IPS DF 4.7 (cell line): ENCODE data around the gene EYS.

Experiments used
- DNase-seq: peaks from one replicate; pipeline ENCODE4 v3.0.0-alpha.2; 2013; ENCODE audit warnings: low spot score; ENCODE audit errors: extremely low read depth

Gene EYS

DNA sequence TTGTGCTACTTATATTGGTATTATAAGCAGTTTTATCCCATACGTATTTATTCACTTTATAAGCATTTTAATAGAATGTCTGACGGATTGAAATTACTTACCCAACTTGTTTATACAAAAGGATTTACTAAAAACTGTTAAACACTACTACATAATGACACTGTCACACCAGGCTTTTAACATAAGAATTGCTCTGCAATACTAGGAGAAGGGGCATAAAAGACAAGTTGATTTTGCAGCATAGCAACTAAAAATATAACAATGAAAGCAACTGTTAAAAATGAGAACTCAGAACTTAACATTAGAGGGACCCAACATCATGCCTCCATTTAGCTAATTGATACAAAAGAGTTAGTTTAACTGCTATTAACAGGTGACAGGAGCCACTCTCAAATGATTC, 1076.1 kb downstream of the EYS start:
- no peak for DNase-seq

DNA sequence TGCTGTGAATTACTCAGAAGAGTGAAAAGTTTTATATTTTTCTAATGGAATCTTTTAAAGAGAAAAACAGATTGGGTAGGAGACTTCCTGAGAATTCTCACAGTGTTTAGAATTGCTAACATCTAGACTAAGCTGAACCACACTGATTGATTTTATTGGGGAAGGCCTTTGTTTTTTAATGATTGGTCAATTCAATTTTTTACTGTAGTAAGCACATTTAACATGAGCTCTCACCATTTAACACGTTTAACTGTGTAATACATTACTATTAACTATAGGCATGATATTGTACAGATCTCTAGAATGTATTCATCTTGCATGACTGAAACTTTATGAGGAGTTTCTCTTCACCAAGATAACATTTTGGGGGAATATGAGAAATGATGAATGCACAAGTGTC, 1084.1 kb downstream of the EYS start:
- DNase-seq, result no peak

DNA sequence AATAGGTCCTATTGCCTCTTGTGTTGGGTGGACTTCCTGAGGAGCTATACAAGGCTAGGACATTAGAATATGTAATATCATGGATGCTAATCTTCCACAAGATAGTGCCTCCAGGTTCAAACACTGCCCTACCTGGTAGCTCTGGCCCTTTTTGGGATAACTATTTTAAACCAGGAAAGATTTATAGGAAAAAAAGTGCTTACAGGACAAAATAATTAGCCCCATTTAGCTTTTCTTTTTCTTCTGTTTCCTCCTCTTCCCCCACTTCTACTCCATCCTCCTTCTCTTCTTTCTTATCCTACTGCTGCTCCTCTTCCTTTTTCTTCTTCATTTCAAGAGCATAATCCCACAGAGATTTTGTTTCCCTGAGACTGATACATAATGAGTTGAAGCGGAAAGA, 1104.0 kb downstream of the EYS start:
- DNase-seq, result no peak

DNA sequence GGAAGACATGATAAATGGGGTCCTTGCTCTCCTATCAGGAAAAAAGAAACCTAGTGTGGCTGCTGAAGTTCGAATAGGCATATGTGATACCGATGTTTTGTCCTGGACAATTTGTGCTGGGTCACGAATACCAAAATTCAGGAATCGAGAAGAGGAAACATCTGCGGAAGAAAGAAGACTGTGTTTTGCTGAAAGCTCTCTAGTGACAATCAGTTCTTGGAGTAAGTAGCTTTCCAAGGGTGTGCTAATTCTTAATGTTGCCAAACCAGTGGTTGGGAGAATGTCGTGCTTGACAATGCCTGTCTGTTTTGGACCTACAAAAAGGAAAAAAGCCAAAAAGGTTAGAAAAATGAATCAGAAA, 1115.4 kb downstream of the EYS start:
- DNase-seq, result no peak

DNA sequence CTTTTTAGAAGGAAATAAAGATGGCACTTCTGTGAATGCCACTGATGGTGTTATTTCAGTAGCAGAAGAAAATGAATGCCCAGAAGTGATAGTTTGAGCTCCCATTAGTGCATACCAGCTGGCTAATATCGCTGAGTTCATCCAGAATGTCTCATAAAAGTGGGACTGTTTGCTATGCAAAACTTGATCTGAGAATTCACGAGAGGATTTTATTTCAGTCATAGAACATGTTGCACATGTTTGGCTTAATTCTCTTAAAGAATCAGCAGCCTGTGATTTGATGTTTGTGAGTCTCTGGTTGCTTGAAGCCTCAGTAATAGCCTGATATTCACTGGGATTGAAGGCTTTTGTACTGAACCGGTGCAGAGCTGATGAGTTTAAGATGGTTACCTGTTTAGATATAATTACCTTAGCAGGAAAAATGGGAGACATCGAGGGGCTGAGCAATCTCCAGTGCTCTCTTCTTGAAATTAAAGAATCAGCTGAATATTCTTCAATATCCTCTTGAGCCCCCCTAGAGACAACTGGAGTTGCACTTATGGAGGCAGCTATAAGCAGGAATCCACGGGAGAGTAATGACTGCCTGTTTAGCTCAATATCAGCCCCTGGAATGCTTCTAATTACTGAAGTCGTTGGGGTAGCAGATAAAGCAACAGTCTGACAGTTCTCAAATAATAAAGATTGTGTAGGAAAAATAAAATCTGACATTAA, 1115.9 kb downstream of the EYS start:
- DNase-seq, result no peak

DNA sequence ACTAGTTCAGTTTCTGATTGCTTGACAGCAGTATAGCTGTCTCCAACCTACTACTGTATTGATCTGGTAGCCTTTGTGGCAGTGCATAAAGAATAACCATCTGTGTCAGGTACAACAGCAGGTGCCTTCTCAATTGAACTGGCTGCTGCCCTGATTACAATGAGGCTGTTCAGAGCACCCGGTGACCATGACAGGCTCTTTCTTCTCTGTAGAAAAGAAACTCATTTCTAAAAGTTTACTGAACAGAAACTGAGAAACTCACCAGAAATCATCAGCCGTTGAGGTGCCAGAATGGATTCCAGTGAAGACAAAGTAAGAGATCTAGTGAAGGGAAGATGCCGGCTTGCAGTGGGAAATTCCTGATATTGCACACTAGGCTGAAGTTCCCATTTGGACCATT, 1117.1 kb downstream of the EYS start:
- no peak for DNase-seq

DNA sequence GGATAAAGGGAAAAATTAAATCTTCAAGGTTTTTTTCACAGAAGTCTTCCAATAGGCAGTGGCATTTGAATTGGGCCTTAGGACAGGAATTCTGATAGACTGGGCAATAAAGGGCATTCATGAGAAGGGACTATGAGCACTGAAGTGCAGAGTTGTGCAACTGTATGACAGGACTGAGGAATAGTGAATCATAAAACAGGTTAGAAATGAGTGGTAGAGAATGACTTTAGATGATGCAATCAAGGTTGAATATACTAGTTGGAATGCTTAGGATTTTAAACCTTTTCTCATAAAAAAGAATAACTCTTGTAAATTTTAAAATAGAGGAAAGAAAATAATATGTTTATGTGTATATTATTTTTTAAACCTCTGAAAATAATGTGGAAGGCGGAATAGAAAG, 1126.7 kb downstream of the EYS start:
- DNase-seq, result no peak

DNA sequence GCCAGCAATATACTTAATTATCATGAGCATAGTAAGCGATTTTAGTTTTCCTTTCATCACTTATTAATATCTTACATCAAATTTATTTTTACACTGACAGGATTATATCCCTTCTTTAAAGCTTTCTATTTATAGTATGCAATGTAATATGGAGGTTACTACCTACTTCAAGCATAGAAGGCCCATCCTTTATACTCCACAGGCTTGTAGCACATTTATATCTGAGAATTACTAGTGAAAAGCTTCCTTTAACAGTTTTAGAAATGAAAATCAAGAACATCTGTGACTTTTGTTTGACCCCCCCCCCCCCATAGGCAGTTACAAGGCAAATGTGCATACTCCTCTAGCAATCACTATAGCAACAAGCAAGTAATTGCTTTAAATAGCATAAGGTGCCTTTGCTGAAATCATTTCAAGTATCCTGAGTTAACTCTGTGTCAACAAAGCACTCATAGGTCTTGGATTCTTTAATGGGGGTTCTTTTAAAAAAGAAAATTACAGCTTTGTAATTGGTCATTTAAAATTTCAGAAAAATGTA, 1153.7 kb downstream of the EYS start:
- DNase-seq, result no peak

DNA sequence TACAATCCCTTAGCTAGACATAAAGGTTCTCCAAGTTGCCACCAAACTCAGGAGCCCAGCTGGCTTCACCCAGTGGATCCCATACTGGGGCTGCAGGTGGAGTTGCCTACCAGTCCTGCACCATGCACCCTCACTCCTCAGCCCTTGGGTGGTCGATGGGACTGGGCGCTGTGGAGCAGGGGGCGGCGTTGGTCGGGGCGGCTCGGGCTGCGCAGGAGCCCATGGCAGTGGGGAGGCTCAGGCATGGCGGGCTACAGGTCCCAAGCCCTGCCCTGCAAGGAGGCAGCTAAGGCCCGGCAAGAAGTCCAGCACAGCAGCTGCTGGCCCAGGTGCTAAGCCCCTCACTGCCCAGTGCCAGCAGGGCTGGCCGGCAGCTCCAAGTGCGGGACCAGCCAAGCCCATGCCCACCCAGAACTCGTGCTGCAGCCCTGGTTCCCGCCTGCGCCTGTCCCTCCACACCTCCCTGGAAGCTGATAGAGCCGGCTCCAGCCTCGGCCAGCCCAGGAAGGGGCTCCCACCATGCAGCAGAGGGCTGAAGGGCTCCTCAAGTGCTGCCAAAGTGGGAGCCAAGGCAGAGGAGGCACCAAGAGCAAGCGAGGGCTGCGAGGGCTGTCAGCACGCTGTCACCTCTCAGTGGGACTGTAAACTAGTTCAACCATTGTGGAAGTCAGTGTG, 1159.3 kb downstream of the EYS start:
- no peak for DNase-seq

DNA sequence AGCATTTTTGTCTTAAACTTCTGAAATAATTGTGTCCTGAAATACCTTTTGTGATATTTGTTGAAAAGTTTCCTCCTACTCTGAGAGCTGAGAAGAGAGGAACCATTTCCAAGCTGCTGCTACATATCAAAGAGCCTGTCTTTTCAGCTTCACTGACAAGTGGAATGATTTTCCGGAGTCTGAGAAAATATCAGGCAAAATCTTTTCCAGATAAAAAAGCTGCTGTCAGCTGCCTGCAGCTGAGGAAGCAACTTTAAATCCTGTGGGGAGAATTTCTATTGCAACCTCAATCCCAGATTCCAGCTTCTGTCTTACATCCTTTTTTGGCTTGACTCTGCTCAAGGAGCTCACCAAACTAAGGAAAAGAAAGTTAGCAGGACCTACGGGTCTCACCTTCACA, 1167.1 kb downstream of the EYS start:
- DNase-seq, result no peak

DNA sequence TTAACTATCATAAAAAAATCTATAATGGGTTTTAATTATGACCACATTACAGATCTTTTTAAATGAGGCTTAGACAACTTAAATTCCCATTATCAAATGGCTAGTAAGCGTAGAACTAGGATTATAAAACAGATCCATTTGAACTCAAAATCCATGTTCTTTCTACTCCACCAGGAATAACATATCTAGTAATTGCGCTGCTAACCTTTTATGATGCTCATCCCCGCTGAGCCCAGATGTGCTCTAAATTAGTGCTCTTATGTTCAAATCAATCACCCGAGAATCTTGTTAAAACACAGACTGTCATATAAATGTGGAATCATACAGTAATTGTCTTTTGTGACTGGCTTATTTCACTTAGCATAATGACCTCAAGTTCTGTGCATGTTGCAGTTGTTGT, 1168.3 kb downstream of the EYS start:
- DNase-seq, result no peak

DNA sequence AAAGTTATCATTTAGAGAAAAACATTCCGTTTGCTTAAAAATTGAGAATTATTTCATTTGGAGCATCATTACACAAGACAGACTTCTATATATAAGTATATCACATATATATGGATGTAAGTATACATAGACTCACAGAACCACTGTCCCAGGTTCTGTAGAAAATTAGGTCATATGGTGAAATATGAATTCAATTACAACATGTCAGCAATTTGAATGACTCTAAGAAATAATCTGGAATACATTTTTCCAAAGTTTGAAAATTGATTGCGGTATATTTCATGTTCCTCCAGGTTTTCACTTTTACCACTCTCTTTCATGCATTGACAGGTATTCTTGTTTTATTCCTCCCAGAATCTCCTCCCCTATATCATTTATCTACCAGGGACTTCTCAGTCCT, 1179.1 kb downstream of the EYS start:
- DNase-seq, result no peak

DNA sequence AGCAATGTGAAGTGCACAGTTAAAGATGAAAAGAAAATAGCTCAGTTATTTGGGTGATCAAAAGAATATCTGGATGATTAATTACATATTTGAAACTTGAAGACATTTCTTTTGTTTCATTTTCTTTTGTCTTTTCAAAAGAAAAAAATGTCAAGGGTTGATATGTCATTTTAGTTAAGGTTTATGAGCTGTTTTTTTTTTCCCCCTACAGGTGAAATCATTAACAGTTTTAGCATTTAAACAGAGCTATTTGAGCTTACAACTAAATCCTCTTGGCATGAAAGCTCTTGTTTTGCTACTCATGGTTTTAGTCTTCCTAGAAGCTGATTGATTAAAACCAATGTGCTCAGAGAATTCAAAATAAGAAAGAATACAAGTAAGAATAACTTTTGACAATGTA, 1184.2 kb downstream of the EYS start:
- DNase-seq, result no peak

DNA sequence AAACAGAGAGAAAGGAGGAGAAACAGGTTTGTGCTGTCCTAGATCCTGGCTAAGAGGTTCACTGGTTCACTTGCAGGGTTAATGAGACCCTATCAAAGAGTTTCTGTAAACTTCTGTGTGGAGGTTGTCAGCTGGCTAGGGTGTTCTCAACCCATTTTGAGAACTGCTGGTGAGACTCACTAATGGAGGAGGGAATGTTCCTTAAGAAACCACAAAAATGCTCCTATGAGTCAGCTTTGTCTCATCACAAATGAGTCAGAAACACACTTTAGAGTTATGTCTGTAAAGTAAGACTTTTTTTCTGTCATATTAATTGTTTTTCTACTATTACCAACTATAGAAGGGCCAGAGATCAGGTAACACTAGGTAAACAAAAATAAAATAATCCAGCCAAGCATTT, 1187.0 kb downstream of the EYS start:
- no peak for DNase-seq

DNA sequence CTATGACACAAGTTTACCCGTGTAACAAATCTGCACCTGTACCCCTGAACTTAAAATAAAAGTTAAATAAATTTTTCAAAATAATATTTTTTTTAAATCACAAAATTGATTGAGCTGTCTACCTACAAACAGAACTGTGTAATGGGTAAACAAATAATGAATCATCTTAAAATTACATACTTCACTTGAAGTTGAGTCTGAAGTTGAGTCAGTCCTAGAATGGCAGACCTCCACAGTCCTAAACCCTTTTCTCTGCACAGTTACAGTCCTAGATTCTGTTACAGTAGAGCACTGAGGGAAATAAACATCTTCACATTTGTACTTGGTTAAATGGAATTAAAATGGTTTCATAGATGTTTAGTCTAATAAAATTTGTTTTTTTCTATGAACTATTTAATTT, 1190.6 kb downstream of the EYS start:
- no peak for DNase-seq

DNA sequence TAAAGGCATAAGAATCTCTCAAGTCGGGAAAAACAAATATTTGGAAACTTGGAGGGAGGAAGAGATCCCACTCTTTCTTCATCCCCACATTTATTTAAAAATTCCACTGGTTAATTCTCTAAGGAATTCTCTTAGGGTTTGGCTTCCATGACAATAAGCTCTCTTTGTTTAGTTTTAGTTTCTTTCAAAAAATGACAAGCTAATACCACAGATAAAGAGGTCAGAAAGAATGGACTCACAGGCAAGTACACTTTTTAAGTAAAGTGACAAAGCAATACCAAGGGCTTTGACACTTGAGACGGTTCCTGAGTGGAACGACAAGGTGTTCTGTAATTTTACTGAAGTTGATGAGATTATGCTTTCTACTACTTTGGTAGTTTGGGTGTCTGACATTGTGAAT, 1199.4 kb downstream of the EYS start:
- DNase-seq, result no peak

DNA sequence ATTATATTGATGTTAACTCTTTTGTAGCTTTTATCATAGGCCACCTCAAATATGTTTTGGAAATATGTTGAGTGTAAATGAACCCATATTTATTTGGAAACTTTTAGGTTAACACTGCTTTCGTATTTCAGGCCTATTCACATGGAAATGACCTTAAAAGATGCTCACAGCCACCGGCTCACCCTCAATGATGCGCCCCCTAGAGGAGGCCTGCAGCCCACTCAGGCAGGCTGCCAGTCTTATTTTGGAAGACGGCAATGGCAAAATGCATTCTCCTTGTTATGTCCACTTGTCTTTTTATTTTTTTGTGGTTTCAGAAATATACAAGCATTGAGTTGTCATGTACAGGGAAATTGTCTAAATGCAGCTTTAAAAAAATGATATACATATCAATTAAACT, 1201.7 kb downstream of the EYS start:
- DNase-seq, result no peak

DNA sequence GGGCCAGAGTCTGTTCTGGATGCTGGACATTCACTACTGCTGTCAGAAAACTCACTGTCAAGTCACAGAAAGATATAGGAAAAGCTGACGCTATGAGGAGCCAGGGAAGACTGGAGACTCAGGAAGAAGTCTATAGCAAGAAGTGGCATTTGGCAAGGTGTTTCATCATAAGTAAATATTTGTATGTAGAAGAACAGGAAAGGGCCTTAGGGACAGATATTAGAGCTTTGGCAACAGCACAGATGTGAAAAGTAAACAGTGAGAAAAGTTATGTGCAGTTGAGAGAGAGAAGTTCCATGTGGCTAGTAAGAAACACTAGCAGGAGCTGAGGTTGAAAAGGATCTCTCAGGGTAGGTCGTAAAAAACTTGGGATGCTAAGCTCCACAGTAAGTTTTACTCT, 1202.5 kb downstream of the EYS start:
- DNase-seq, result no peak

DNA sequence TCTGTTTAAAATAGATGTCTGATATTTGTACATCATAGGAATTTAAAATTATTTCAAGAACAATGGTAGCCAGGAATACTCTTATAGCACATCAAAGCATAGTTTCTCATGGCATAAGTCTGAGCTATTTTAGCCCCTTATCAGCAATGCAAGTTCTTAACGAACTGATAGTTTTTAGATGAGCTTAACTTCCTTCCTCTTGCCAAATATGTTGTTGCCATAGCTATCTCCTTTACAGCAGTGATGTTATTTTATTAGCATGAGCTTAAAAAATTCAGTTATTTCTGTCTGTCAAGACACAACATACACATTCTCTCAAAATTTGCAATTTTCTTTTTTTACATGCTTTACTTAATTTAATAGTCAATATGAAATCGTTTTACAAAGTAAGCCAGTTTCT, 1204.2 kb downstream of the EYS start:
- no peak for DNase-seq

DNA sequence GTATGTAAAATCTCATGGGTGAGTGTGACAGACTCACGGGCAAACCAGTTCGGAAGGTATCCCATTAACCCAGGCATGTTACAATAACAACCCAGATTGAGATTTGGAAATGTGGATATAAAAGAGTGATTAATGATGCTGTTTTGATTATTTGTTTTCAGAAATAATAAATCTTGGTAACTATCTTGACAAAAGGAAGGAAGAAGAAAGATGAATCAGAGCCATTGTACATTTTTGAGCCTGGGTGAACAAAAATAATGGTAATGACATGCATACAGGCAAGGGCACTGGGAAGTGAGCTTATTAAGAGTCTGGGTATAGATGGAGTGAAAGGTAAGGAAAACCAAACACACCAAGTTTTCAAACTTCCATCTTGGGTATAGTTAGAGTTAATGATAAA, 1209.4 kb downstream of the EYS start:
- no peak for DNase-seq

DNA sequence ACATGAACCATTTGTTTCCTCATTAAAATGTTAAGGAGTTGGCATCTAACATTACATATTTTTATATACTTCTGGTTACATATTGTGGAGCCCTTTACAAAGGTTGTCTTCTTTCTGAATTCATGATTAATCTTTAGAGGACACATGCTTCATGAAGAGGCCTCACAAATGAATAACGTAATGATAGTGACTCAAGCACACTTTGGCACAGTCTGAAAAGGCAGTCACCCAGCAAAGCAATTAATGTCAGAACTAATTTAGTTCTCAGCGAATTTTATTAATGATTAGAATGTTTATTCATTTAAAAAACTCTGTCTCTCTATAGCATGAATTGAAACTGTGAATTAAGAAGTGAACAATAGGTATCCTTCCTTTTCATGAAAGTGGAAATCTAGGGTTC, 1217.3 kb downstream of the EYS start:
- DNase-seq, result no peak

DNA sequence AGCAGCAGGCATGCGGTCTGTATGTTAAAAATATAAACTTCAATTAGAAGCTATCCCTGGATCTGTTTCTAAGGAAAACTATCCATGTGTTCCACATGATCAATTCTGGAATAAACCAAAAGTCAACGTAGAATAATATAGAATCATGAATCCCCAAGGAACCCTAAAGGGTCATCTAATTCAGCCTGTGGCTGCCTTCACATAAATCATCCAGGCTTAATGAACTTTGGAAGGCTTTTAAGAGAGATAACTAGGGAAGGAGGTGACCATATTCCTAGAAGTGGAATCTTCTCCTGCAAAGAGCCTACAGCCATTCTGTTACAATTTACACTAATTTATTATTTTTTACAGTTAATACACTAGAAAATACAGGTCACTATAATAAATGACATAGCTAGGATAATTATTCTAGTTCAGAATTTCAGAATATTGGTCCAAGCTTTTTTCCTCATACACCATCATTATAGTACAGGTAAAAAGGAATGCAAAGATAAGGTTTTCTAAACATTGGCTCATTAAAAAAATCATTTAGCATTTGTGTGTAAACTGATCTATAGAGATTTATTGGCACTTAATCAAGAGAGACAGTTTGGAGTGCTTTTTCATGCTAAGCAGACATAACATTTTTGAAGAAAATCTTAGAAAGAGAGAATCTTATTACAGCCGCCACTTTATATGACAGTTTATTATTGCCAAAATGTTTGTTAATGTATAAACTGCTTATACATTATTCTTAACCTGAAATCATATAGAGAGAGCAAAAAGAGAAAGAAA, 1220.3 kb downstream of the EYS start:
- no peak for DNase-seq
